ENCODE measurements around the gene GLCCI1.

The GLCCI1 gene

DNA sequence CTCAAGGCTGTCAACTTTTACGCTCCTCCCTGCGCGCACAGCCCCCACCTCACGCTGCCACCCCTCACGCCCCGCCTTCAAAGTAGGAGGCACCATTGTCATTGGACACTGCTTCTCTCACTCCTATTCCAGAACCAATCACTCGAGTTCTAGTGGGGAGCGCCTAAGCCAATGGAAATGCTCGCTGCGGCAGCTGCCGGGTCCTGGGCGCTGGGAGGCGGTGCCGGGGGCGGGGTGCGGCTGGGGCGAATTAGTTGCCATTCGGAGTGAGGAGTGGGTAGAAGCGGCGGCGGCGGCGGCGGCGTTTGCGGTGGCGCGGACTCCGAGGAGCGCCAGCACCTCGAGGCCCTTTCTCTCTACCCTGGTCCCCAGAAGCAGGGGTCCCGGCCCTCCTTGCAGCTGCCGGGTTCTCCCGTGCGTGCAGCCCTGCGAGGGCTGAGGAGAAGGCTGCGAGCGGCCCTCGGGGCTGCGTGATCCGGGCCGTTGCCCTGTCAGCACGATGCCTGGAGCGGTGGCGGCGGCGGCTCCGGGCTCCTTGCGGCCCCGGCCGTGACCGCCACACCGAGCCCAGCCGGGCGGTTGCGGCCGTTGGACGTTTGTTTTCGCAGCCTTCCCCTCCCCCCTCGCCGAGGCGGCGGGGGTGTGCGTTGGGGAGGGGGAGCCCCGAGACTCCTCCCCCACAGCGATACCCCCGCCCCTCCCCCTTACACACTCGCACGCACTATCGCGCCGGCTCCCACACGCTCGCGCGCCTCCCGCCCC is at the start of gene GLCCI1:
TSS of gene GLCCI1 (plus strand) at position 253 of the 762 bp plus-strand sequence. CDS start 555 bp downstream, outside the sequence.
- TF ChIP-seq, protein P1, sequence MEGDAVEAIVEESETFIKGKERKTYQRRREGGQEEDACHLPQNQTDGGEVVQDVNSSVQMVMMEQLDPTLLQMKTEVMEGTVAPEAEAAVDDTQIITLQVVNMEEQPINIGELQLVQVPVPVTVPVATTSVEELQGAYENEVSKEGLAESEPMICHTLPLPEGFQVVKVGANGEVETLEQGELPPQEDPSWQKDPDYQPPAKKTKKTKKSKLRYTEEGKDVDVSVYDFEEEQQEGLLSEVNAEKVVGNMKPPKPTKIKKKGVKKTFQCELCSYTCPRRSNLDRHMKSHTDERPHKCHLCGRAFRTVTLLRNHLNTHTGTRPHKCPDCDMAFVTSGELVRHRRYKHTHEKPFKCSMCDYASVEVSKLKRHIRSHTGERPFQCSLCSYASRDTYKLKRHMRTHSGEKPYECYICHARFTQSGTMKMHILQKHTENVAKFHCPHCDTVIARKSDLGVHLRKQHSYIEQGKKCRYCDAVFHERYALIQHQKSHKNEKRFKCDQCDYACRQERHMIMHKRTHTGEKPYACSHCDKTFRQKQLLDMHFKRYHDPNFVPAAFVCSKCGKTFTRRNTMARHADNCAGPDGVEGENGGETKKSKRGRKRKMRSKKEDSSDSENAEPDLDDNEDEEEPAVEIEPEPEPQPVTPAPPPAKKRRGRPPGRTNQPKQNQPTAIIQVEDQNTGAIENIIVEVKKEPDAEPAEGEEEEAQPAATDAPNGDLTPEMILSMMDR (IDR thresholded peaks at IDR 0.05; ENCODE audit: borderline replicate concordance, insufficient read depth, low read depth, low read length) = no peak
- H3K4me3 ChIP-seq (ENCODE audit: low read depth, low read length) = peak within 1 kb of the TSS; percentile 79

DNA sequence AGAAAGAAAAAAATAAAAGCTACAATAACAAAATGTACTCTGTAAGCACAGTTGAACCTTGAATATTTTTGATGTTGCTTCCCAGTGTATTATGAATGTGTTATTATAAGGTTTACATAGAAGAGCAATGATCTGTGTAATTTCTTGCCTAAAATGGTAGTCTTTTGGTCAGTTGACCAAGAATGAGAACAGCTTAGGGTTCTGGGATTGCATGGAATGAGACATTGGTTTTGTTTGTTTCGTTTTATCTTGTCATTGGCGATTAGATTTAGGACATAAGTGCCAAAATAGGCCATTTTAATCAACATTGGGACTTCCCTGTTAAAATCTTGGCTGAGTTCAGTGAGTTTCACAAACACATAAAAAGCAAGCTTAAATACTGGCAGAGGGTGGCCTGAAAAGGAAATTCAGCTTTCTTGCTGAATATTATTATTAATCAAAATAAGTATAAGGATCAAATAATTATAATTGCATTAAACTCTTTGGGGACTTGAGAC is 49.1 kb upstream of the GLCCI1 start:
- no peak overlapping the region for H3K4me3 ChIP-seq (ENCODE audit: low read depth, low read length)
- TF ChIP-seq, protein P1 (IDR thresholded peaks at IDR 0.05; ENCODE audit: borderline replicate concordance, insufficient read depth, low read depth, low read length) = no peak

DNA sequence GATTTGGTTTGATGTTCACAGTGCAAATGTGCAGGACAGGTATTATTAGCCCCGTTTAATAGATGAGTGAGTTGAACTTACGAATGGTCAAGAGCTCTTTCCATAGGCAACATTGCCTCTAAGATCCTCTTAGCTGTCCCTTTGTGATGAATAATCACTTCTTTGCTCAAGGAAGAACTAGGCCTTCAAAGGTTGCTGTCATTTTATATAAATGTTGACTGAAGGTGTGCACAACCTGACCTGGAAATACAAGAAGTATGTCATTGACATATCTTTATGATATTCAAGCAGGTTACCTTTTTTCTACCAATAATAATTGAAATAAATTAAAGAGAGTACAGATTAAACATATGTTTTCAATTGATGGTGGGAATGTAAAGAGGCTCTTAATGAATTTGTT is 48.5 kb upstream of the GLCCI1 start:
- TF ChIP-seq, protein P1 (IDR thresholded peaks at IDR 0.05; ENCODE audit: borderline replicate concordance, insufficient read depth, low read depth, low read length) = no peak
- no peak overlapping the region for H3K4me3 ChIP-seq (ENCODE audit: low read depth, low read length)

DNA sequence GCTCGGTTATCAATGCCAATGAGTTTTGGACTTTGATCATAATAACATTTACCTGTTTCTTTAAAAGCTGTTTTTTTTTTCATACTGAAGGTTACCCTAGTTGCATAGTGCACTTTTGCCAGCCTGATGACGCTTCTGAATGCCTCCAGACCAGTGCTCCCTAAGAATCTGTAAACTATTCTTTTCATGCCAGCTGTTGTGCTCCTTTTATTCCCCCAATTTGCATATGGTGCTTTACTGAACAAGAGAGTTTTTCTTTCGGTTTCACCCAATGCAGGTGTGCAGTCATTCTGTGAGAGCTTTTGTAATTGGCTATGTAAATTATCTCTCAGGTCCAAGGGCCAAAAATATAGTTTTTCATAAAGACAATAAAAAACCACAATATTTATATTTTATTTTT is 48.1 kb upstream of the GLCCI1 start:
- TF ChIP-seq, protein P1 (IDR thresholded peaks at IDR 0.05; ENCODE audit: borderline replicate concordance, insufficient read depth, low read depth, low read length) = no peak
- H3K4me3 ChIP-seq (ENCODE audit: low read depth, low read length) = no peak overlapping the region

DNA sequence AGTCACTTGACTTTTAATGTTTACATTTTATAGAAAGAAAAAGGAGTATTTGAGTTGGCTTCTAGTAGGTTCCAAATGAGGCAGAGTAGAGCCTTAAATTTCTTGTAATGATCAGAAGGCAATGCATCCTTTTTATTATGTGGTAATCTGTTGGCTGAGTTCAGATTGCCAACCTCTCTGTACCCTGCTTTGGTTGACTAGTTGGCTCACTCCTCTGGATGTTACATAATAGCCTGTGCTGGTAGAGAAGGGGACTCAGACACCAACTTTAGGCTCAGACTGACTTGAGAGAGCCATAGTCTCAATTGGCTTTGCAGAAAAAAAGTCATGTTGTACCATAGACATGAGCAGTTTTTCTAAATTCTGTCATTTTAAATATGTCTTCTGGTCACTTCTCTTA is 46.8 kb upstream of the GLCCI1 start:
- no peak overlapping the region for H3K4me3 ChIP-seq (ENCODE audit: low read depth, low read length)
- TF ChIP-seq, protein P1 (IDR thresholded peaks at IDR 0.05; ENCODE audit: borderline replicate concordance, insufficient read depth, low read depth, low read length) = no peak

DNA sequence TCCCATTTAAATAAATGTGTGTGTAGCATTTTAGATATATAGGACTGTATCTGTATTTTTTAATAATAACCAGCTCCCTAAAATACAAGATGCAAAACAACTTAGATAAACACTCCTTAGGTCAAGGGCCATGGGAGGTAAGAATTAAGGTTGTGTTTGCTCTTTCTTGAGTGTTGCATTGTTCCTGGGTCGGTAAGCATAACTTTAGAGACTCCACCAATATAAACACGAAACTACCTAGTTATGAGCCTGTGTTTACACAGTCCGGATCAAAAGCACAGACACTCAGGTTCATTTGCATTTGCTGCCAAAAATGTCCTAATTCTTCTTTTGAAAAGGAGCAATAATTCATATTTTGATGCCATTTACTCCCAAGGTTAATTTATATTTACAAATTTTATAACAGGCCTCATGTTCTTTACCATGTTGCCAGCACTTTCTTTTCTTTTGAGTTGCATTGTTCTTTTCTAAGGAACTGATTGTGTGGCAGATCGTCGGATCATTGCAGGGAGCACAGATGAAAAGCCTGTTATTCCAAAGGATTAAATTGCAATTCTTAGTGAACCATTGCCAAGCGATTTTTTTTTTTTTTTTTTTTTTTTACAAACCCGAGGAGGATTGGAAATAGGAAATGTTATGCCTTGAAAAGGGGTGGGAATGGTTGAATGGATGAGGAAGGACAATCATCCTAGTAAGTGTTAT is 45.8 kb upstream of the GLCCI1 start:
- H3K4me3 ChIP-seq (ENCODE audit: low read depth, low read length) = no peak overlapping the region
- TF ChIP-seq, protein P1 (IDR thresholded peaks at IDR 0.05; ENCODE audit: borderline replicate concordance, insufficient read depth, low read depth, low read length) = no peak
